GM20431 (cell line): ENCODE measurements around the gene USP36.

Source experiments
- in situ Hi-C: fragments of 300-500 bp; cut with MseI, MboI; formaldehyde crosslinking; loops from one replicate; pipeline ENCODE4 v1.15.0; 2020; ENCODE audit warnings: low sequenced_read_pairs; ENCODE audit not compliant: unreplicated experiment

Gene USP36

GRCh38 chr17:78842881-78843565, 2.4 kb upstream of the USP36 start:
- in situ Hi-C loops = no loop called here

- in situ Hi-C loops = no loop called here
These were observed 159 bp downstream of the USP36 start for GRCh38 chr17:78840530-78840779.

GRCh38 chr17:78839762-78840529, 668 bp downstream of the USP36 start:
- in situ Hi-C loops = no loop called here

DNA sequence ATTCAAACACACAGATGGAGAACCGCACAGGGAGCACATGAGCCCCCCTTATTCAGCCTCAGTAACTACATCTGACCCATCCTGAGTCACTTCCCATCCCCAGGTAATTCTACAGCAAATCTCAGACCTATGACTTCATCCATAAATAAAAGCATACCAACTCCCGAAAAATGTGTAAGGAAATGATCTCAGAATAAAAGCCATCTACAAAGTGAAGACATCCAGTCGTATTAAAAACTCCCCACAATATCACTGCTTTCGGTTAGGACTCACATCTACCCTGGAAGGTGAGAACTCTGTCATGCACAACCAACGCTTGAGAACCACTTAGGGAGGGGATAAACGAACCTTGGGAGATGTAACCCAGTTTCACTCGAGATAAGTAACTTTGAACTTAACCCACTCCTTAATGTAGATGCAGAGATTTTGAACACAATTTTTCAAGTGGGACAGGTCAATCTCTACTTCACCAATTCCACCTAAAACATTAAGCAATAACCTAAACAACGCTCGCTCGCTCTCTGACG, 1.3 kb downstream of the USP36 start:
- in situ Hi-C loops = no loop called here

DNA sequence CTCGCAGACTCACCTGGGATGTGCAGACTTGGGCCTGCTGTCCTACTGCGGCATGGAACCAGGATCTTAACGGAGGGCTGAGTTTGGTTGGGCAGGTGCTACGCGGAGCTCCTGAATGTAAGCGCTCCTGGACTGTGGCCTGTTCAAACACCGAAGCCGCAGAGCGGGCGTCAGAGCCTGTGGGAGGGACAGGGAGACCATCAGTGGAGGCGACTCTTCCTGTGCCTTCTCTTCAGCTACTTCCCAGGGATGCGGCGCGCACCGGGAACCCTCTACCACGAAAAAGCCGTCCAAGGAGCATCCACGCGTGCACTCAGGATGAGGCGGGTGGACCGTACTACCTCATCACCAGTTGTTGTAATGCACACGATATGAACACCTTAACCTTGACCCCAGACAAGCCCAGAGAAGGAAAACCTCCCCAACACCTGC, 2.0 kb downstream of the USP36 start:
- in situ Hi-C loops = no loop called here

GRCh38 chr17:78836420-78837021, 4.1 kb downstream of the USP36 start:
- in situ Hi-C loops = no loop called here

- in situ Hi-C loops = no loop called here
These were observed 6.0 kb downstream of the USP36 start for GRCh38 chr17:78834571-78834970.

- in situ Hi-C loops = no loop called here
These were observed 8.1 kb downstream of the USP36 start for GRCh38 chr17:78832541-78832810.

DNA sequence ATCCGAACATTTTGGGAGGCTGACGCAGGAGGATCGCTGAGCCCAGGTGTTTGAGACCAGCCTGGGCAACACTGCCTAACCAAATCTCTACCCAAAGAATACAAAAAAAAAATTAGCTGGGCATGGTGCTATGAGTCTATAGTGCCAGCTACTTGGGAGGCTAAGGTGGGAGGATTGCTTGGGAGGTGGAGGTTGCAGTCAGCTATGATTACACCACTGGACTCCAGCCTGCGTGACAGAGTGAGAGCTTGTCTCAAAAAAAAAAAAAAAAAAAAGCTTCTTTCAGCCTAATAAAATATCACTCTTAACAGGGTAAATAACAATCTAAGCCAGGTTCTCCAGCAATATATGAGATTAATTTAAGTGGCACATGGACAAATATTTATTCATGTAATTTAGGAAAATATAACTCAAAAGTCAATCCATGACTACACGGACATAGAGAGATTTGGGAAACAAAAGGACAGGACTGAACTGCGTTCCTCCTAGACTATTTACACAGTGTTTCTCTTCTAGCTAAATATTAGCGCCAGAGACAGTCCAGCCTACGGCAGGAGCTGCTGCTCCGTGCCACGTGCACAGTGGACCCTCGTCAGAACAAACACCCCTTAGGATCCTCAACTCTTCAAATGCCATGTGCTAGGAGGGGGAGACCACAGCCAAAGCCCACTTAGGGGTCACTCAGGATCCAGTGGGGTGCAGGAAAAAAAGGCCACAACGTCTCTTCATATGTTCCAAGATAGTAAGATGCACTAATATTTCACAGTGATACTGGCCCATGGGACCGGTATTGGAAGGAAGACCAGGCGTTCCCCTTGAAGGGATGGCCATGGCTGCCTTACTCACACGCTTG, 8.7 kb downstream of the USP36 start:
- in situ Hi-C loops = no loop called here

DNA sequence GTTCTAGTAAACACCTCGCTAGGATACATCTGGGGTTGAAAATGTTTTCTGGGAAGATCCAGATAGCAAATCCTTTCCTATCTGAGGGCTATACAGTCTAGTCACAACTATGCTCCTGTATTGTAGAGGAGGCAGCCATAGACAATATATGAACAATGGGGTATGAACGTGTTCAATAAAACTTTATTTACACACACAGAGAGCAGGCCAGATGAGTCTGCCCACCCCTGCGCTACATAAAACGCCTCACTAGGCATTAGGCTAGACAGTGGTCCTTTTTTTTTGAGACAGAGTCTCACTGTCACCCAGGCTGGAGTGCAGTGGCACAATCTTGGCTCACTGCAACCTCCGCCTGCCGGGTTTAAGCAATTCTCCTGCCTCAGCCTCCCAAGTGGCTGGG, 11.1 kb downstream of the USP36 start:
- in situ Hi-C loops = no loop called here

- in situ Hi-C loops = no loop called here
These were observed 12.0 kb downstream of the USP36 start for GRCh38 chr17:78828470-78829185.

DNA sequence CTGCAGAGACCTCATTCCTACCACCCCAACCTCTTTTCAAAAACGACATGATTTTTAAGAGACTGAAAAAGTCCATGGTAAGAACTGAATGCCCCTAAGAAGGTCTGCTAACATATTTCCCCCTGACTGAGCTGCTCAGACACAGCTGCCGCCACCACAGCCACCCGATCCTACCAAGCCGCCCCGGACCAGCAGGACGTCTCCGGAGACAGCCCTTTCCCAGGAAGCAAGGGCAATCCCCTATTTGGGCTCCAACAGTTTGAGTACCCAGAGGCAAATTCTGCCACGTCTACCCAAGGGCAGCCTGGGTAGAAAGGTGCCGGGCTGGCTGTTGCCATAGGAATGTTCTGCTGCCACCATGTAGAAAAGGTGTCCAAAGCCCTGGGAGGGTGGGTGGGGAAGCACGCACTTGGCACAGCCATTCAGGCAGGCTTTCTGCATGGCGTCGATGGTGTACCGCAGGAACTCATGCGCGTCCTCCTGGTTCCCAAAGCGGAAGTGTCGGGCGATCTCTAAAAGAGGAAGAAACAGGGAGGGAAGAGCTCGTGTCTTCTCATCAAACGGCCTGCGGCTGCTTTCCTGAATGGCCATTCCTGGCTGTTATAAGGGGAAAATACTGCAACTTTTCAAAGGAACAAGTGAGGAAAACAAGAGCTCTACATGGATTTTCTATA, 13.6 kb downstream of the USP36 start:
- in situ Hi-C loops = no loop called here

GRCh38 chr17:78826421-78826820, 14.2 kb downstream of the USP36 start:
- in situ Hi-C loops = no loop called here

DNA sequence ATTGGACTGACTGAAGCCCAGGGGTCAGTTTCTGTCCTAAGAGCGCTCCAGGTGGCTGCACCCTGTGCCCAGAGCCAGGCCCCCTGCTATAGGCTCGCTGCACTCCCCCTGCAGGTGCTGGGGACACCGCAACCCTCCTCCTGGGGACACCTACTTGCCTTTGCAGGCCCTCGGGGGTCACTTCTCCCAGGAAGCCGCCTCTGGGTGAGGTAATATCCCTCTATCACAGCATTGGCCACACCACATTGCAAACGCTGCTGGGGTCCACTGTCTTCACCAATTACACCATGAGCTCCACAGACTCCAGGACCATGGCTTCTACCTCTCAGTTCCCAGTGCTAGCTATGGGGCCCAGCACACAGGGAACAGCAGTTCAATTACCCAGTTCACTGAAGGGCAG, 14.9 kb downstream of the USP36 start:
- in situ Hi-C loops = no loop called here

DNA sequence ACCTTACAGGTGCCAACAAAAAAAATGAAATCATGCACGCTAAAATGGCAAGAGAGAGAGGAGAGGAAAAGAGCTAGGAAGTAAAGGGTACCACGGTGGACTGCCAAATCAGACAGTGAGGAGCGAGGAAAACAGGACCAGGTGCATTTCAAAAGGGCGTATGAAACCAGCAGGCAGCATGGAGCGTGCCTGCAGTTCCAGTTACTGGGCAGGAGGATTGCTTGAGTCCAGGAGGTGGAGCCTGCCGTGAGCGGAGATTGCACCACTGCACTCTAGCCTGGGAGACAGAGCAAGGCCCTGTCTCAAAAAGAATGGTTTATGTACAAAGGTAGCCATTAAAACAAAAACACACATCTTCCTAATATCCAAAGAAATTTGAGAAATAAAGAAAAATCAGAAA, 16.4 kb downstream of the USP36 start:
- in situ Hi-C loops = no loop called here

DNA sequence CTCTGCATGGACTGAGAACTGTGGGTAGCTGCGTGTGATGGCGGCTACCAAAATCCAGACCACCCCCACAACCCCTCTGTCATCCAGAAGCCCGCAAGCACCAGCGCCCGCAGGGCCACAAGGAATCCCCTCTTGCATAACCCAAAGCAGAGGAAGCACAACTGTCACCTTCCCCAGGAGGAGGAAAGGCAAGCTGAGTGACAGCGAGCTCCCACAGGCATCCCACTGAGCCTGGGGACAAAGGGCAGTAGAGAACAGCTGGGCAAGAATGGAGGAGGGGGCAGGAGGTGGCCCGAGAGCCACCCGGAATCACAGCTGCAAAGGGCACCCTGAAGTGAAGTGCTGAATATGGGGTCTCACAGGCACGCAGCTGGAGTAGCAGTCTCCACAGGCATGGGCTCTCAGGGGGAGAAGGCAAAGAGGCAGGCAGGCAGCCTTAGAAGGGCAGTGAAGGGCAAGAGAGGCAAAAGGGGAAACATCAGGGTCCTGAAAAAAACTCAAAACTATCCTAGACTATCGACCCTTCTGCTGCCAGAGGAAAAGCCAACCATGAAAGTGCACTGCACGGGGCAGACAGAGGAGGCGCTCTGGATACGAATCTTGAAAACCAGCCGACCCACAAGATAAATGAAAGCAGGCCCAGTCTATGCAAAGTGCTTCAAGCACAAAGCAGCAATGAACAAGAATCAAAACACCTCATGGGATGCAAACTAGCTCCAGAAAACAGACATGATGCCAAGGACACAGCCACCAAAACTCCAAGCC, 17.1 kb downstream of the USP36 start:
- in situ Hi-C loops = no loop called here

DNA sequence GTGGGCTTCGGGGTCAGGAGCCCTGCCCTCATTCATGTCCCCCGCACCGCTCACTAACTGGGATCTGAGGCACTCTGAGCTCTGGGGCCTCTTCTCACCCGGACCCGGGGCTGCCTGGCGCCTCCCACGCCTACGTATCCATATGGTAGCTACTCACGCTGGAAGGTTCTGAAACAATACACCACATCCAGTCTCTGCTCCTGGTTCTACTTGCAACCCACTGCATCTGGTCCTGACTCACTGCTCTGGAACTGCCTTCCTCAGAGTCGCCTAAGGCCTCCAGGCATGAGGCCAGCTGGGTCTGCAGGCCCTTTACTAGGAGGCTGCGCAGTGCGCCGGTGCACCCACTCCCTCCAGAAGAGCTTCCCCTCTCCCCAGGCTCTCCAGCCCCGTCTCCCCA, 18.1 kb downstream of the USP36 start:
- in situ Hi-C loops = no loop called here

GRCh38 chr17:78821961-78822360, 18.7 kb downstream of the USP36 start:
- in situ Hi-C loops = no loop called here

GRCh38 chr17:78820841-78821240, 19.8 kb downstream of the USP36 start:
- in situ Hi-C loops = no loop called here
